HFFc6 (cell line): ENCODE results near the gene SAMD10. TPM values are rescaled to one million over a fixed set of nuclear protein-coding genes. Genes with fewer than 3 reads are reported as not detected.

Source experiments
- DNase-seq: peaks from one replicate; pipeline ENCODE4 v3.0.0-alpha.2; 2018
- H3K27ac Mint-ChIP-seq: 2 replicates; pipeline ENCODE4 v1.8.0; 2020; ENCODE audit warnings: mild to moderate bottlenecking, mixed read lengths
- H3K27me3 Mint-ChIP-seq: 2 replicates; pipeline ENCODE4 v1.8.0; 2021; ENCODE audit warnings: mild to moderate bottlenecking, moderate library complexity, mixed read lengths; ENCODE audit not compliant: insufficient read depth
- H3K36me3 Mint-ChIP-seq: 2 replicates; pipeline ENCODE4 v1.8.0; 2021; ENCODE audit warnings: low read depth, mixed read lengths
- H3K4me1 Mint-ChIP-seq: 2 replicates; pipeline ENCODE4 v1.8.0; 2020; ENCODE audit warnings: low read depth, mixed read lengths
- H3K4me3 Mint-ChIP-seq: 2 replicates; pipeline ENCODE4 v1.8.0; 2020; ENCODE audit warnings: mild to moderate bottlenecking, moderate library complexity, mixed read lengths
- H3K9me3 Mint-ChIP-seq: 2 replicates; pipeline ENCODE4 v1.8.0; 2020; ENCODE audit warnings: mild to moderate bottlenecking, mixed read lengths
- CTCF ChIP-seq: fragments of 200-600 bp; sonication (generic); IDR thresholded peaks from 2 replicates; pipeline ENCODE4 v1.5.0; 2021; ENCODE audit warnings: antibody characterized with exemption, mild to moderate bottlenecking
- total RNA-seq, 6 experiments: library from RNA; stranded (reverse); fragmentation: NEBNext Ultra II Directional; extraction: Animal tissue kit (Norgen Biotek cat#: 25700); gene quantifications; 2 replicates in 1 of 6; 3 replicates in 5 of 6; pipeline ENCODE4 v1.2.3, GENCODE V29; 2021

The SAMD10 gene
- total RNA-seq, 6 experiments from 2014 or later, result 1.3 to 3.0 (median 2.1) TPM

GRCh38 chr20:64006902-64007301 is 27.5 kb upstream of the SAMD10 start:
- Mint-ChIP-seq H3K9me3 (no peaks in the 10 kb centered on the region), H3K27me3 (no peaks in the 10 kb centered on the region; the same call in 1 of the 2 replicates), H3K36me3 (peaks cover 24% of the 10 kb centered on the region), H3K27ac (no peak overlapping the region), H3K4me1 (peaks cover 5% of the 10 kb centered on the region; the same call in 1 of the 2 replicates), H3K4me3 (no peak overlapping the region)
- no peak for TF ChIP-seq CTCF
- no peak for DNase-seq

- peaks cover 27% of the 10 kb centered on the region for H3K36me3 Mint-ChIP-seq
- no peak for DNase-seq
- no peak overlapping the region for H3K27ac Mint-ChIP-seq
- no peak overlapping the region for H3K4me3 Mint-ChIP-seq
- peaks cover 5% of the 10 kb centered on the region; the same call in 1 of the 2 replicates for H3K4me1 Mint-ChIP-seq
- no peaks in the 10 kb centered on the region; the same call in 1 of the 2 replicates for H3K27me3 Mint-ChIP-seq
- no peak for TF ChIP-seq CTCF
- no peaks in the 10 kb centered on the region for H3K9me3 Mint-ChIP-seq
Measured at GRCh38 chr20:64006490-64006889, 27.0 kb upstream of the SAMD10 start.

DNA sequence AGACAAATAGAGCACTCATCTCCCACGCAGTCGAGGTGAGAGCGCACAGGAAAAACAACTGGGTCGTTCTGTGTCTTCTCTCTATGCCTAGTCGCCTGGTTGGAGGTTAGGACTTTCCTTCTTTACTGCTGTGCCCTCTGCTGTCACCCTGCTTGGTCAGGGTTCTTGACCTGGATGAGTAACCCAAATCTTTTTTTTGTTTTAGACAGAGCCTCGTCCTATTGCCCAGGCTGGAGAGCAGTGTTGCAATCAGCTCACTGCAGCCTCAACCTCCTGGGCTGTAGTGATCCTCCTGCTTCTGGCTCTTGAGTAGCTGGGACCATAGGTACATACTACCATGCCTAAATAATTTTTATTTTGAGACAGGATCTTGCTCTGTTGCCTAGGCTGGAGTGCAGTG is 26.0 kb upstream of the SAMD10 start:
- Mint-ChIP-seq H3K36me3 (peaks cover 34% of the 10 kb centered on the region), H3K4me1 (peaks cover 5% of the 10 kb centered on the region; the same call in 1 of the 2 replicates), H3K27ac (no peak overlapping the region; the same call in 1 of the 2 replicates), H3K9me3 (no peaks in the 10 kb centered on the region), H3K4me3 (no peak overlapping the region), H3K27me3 (no peaks in the 10 kb centered on the region; the same call in 1 of the 2 replicates)
- no peak for DNase-seq
- no peak for TF ChIP-seq CTCF

- Mint-ChIP-seq H3K9me3 (no peaks in the 10 kb centered on the region), H3K36me3 (peaks cover 27% of the 10 kb centered on the region), H3K27me3 (no peaks in the 10 kb centered on the region; the same call in 1 of the 2 replicates), H3K4me3 (no peak overlapping the region), H3K4me1 (peaks cover 5% of the 10 kb centered on the region; the same call in 1 of the 2 replicates), H3K27ac (no peak overlapping the region)
- no peak for TF ChIP-seq CTCF
- DNase-seq, result no peak
Measured at GRCh38 chr20:64003960-64004725, 24.7 kb upstream of the SAMD10 start.

- DNase-seq, result no peak
- Mint-ChIP-seq H3K9me3 (no peaks in the 10 kb centered on the region), H3K27ac (no peak overlapping the region), H3K4me3 (no peak overlapping the region), H3K4me1 (peaks cover 5% of the 10 kb centered on the region; the same call in 1 of the 2 replicates), H3K27me3 (no peaks in the 10 kb centered on the region; the same call in 1 of the 2 replicates), H3K36me3 (peaks cover 18% of the 10 kb centered on the region; the same call in 1 of the 2 replicates)
- no peak for TF ChIP-seq CTCF
Measured at GRCh38 chr20:64001607-64002011, 22.2 kb upstream of the SAMD10 start.
